ENCODE results near the gene CDKL1.
"Not testable (repeated sequence)": the region's sequence is repeated elsewhere in the genome, so short reads cannot be mapped to it uniquely, and the experiment has no call there.

Gene CDKL1

DNA sequence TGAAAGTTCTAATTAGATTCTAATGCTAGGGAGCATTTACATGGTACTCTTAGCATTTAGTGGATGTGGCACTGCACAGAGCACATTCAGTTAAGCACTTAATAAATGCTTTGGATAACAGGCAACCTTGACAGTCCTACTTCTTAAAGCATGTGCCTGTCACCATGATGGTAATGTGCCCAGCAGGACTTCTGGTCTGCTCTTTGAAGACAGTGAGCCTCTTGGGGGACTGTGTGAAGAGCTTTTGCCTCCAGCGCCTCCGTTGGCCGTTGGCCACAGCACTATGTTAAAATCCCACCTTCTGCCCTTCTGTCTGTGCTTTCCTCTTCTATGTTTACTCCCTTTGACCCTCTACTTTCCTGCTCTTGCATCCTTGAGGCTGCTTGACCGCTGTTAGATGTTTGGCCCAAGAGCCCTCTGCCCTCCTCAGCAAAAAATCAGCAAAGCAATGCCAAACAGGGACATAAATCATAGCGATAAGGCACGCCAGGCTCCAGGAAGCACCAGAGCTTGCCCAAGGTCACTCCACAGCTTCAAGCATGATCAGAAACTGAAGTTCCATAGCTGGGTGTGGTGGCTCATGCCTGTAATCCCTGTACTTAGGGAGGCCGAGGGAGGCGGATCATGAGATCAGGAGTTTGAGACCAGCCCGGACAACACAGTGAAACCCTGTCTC lies 8.3 kb downstream of the CDKL1 start:
- DNase-seq (ENCODE audit: low read depth in 2 of 2, low spot score in 1 of 2) = no peak

DNA sequence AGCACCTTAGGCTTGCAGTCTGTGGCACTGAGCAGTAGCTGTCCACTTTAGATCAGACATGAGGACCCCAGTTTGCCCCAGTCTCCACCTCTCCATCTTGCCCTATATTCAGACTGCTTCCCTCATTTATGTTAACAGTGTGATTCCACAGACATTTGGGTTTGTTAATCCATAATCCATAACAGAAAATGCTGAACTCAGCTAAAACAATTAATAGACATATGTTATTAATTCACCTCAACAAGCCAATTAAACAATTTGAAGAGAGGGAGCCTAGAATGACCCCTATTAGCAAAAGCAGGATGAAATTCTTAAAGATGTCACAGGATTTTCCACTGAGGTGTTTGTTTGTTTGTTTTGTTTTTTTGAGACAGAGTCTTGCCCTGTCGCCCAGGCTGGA lies 9.1 kb downstream of the CDKL1 start:
- no peak for DNase-seq (ENCODE audit: low read depth in 2 of 2, low spot score in 1 of 2)

DNA sequence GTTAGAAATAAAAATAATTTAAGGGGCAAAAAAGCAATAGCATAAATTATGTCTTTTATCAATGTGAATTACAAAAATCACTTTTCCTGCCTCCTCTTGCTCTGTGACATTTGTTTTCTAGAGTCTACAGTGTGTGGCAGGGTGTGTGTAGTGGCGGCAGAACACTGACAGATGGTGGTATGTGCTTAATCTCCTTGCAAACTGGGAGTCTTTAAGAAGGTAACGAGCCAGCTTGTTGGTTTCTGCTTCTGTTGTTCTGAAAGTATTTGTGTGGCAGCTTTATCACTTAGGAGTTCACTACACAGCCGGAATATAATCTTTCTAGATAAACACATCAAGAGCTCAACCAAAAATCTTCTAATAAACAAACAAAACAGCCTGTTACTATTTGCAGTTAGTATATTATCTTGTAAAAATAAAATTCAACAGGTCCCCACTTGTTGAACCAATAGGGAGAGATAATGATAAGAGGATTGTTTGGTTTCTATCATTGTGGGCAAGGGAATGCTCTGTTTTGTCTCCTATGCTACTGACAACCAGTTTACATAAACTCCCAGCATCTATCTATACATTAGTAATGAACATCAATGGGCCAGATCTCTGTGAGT lies 13.0 kb downstream of the CDKL1 start:
- DNase-seq (ENCODE audit: low read depth in 2 of 2, low spot score in 1 of 2) = no peak

DNA sequence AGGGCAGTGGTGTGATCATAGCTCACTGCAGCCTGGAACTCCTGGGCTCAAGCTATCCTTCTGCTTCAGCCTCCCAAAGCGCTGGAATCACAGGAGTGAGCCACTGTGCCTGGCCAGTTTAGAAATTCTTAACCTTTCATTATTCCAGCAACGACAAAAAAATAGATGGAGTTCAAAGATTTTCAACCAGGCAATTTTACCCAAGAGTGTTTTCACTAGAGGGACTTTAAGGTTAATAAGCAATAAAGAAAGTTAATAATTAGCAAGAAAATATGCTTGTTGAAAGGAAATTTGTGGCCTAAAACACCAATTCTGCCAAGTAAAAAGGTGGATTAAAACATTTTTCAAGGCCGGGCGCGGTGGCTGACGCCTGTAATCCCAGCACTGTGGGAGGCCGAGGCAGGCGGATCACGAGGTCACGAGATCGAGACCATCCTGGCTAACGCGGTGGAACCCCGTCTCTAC lies 14.8 kb downstream of the CDKL1 start:
- no peak for DNase-seq (ENCODE audit: low read depth in 2 of 2, low spot score in 1 of 2)

DNA sequence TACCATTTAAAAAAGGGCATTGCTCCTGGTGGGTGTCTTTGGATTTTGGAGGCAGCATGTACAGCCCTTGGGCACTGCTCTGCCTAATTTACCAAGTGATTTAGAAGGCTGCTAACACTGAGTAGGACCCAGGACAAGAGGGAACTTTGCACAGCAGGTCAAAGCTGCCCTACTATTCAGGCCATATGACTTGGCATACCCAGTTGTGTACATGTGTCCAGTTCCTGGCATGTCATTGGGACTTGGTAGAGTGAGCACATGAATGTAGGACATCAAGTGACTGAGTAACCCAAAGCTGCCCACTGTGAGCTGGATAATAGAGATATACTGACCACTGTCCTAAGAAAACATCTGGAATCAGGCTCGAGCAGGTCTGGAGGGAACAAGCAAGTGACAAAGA lies 15.7 kb downstream of the CDKL1 start:
- no peak for DNase-seq (ENCODE audit: low read depth in 2 of 2, low spot score in 1 of 2)

DNA sequence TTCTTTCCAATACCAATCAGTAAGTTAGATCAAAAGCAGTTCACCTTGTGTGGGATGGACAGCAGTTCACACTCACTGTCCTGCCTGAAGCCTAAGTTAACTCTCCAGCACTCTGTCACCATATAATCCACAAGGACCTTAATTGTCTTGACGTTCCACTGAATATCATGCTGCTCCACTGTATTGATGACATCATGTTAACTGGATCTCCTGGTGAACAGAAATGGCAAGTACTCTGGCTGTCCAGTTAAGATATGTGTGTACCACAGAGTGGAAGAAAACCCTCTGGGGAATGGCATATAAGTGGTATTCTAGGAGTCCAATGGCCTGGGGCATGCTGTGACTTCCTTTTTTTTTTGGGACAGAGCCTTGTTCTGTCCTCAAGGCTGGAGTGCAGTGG lies 16.2 kb downstream of the CDKL1 start:
- DNase-seq (ENCODE audit: low read depth in 2 of 2, low spot score in 1 of 2) = no peak

DNA sequence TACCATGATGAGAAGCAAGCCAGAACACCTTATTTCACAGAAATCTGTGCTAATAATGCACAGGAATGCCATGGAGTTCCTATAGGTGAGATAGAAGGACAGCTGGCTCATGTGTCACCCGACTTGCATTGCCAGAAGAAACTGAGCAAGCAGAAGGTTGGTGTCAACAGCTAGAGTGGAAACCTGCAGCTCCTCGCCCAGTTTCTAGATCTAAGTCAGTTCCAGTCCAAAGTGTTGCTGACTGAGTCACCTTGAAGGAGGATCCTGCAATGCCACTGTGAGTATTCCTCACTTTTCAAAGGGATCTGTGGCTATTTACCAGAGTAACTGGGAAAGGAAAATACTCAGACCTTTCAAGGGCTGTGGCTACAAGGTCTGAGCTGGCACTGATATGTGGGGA lies 17.1 kb downstream of the CDKL1 start:
- DNase-seq (ENCODE audit: low read depth in 2 of 2, low spot score in 1 of 2) = no peak

DNA sequence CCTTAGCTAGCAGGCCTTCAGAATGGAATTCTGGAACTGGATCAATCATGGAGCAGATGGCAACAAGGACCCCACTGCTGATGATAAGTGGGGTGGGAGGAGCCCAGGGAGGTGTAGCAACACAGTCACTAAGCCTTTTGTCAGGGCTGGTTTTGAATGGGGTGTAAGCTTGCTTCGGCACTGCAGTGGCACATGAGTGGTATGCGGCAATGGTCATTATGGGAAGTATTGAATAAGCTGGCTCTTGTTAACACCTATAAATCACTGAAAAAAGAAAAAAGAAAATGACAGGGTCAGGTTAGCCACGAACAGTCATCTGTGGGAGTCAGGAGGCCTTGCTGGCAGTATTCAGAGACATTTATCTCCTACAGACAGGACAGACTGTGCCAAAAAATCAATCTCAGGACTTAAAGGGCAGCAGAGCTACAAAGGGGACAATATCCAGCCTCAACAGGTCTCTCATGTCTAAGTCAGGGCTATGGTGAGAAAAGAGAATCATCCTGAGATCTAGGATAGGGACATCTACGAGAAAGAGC lies 19.1 kb downstream of the CDKL1 start:
- no peak for DNase-seq (ENCODE audit: low read depth in 2 of 2, low spot score in 1 of 2)

DNA sequence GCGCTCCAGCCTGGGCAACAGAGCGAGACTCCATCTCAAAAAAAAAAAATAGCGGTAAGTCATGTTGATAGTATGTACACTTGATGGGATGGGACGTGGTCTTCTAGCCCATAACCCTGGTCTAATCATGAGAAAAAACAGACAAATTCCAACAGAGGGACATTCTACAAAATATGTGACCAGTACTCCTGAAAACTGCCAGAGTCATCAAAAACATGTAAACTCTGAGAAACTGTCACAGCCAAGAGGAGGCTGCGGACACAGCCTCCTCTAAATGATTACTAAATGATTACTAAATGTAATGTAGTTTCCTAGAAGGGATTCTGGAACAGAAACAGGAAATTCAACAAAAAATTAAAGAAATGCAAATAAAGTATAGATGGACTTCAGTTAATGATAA lies 20.9 kb downstream of the CDKL1 start:
- DNase-seq (ENCODE audit: low read depth in 2 of 2, low spot score in 1 of 2) = no peak

DNA sequence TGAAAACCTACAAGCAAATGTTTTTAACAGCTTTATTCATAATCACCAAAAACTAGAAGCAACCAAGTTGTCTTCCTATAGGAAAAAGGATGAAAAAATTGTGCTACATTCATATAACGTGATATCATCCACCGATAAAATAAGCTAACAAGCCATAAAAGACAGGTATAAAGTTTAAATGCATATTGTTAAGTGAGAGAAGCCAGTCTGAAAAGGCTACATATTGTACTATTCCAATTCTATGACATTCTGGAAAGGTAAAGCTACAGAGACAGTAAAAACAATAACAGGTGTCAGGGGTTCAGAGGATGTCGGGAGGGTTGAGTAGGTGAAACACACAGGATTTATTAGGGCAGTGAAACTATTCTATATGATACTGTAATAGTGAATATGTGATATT lies 22.7 kb downstream of the CDKL1 start:
- DNase-seq (ENCODE audit: low read depth in 2 of 2, low spot score in 1 of 2) = no peak

DNA sequence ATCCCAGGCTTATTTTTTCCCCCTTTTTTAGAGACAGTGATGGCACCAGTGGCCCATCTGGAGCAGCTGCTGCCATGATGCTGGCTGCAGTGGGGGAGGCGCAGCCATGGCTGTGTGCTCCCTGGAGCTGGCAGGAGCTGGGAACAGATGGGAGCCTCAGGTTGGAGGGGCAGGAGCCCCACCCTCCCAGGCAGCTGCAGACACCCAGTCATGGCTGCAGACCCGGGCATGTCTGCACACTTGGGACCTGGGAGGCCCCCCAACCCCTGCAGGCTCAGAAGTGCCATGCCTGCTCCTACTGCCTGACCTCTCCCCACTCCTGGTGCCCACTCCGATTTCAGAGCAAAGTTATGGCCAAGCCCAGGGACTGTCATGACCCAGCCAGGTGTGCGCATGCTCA lies 25.1 kb downstream of the CDKL1 start:
- DNase-seq (ENCODE audit: low read depth in 2 of 2, low spot score in 1 of 2) = no peak

DNA sequence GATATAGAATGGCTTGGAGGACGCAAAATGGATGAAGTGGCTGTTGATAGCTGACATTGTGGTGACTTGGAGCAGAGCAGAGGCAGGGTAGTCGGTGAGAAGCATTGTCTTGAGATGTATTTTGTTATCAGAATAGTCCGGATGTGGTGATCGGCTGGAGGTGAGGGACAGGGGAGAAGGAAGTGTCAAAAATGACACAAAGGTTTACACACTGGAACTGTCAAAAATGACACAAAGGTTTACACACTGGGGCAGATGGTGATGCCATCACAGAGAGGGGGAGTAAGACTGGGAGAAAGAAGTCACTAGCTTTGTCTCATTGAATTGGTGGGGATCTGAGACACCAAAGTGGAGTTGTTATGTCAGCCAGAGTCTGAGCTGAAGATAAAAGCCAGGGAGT lies 30.1 kb downstream of the CDKL1 start:
- DNase-seq (ENCODE audit: low read depth in 2 of 2, low spot score in 1 of 2) = no peak

DNA sequence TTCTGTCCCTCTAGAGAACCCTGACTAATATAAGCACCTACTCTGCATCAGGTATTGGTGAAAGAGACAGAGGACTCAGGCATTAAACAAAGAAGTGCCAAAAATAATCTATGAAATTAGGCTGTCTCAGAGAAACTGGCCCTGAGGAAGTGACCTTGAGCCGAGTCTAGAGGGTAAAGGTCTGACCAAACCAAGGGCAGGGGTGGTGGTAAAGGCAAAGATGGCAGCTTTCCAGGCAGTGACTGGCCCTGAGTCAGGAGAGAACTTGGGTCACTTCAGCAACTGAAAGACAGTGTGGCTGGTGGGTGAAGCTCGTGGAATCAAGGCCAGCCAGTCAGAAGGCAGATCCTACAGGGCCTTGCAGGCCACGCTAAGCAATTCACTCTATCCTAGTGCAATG lies 30.6 kb downstream of the CDKL1 start:
- no peak for DNase-seq (ENCODE audit: low read depth in 2 of 2, low spot score in 1 of 2)

DNA sequence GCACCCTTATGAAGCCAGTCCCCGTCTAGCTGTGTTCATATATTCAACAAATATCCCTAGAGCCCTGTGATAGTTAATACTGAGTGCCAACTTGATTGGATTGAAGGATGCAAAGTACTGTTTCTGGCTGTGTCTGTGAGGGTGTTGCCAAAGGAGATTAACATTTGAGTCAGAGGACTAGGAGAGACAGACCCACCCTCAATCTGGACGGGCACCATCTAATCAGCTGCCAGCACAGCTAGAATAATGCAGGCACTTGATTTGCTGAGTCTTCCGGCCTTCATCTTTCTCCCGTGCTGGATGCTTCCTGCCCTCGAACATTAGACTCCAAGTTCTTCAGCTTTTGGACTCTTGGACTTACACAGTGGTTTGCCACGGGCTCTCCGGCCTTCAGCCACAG lies 31.1 kb downstream of the CDKL1 start:
- not testable (repeated sequence) for DNase-seq (ENCODE audit: low read depth in 2 of 2, low spot score in 1 of 2)

DNA sequence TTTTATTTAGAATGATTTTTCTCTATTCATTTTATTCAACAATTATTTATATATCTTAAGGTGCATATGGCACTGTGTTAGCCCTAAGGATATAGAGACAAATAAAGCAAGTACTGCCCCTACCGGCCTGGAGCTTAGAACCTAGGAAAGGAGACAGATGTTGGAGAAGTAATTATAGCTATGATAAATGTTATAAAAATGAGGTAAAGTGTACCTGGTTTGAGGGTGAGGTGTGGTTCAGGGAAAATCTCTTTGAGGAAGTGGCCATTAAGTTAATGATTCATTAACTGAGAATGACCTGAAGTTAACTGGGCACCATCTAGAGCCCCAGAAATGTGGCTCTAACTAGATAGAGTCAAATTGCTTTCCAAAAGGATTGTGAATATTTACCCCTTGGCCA lies 31.9 kb downstream of the CDKL1 start:
- DNase-seq (ENCODE audit: low read depth in 2 of 2, low spot score in 1 of 2) = no peak

DNA sequence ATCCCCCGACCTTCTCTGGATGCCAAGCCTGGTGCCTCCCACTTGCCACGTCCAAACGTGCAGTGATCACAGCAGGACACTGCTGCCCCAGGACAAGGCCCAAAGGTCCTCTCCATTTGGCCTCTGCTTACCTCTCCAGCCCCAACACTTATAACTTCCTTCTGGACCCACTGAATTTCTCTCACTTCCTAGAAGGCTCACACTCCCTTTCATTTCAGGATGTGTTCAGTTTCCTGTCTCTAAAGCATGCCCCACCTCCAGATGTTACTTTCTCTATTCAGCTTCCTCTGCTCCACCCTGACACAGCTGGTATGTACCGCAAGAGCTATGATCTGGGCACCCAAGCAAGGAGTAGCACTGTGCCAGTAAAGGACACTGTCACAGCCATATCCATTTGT lies 33.0 kb downstream of the CDKL1 start:
- DNase-seq (ENCODE audit: low read depth in 2 of 2, low spot score in 1 of 2) = no peak

DNA sequence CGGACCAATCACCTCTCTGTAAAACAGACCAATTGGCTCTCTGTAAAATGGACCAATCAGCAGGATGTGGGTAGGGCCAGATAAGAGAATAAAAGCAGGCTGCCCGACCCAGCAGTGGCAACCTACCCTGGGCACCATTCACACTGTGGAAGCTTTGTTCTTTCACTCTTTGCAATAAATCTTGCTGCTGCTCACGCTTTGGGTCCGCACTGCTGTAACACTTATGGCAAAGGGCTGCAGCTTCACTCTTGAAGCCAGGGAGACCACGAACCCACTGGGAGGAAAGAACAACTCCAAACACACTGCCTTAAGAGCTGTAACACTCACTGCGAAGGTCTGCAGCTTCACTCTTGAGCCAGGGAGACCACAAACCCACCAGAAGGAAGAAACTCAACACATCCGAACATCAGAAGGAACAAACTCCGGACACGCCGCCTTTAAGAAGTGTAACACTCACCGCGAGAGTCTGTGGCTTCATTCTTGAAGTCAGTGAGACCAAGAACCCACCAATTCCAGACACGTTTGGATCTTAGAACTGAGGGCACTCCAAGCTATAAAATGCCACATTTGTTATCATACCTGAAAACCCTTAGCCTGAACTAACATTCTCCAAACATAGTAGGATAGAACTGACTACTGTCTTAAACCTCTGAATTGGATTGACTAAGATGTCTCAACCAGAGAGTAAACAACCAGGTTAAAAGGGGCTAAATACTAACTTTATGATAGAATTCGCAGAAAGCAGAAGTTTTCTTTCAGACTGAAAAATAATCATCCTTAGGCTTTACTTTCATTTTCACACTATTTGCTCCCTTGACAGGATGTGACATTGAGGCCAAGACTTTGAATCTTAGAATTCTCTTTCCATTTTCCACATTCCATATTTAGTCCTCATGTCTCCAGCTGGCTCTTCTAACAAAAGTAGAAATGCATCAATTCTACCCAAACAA lies 33.6 kb downstream of the CDKL1 start:
- DNase-seq (ENCODE audit: low read depth in 2 of 2, low spot score in 1 of 2) = no peak

DNA sequence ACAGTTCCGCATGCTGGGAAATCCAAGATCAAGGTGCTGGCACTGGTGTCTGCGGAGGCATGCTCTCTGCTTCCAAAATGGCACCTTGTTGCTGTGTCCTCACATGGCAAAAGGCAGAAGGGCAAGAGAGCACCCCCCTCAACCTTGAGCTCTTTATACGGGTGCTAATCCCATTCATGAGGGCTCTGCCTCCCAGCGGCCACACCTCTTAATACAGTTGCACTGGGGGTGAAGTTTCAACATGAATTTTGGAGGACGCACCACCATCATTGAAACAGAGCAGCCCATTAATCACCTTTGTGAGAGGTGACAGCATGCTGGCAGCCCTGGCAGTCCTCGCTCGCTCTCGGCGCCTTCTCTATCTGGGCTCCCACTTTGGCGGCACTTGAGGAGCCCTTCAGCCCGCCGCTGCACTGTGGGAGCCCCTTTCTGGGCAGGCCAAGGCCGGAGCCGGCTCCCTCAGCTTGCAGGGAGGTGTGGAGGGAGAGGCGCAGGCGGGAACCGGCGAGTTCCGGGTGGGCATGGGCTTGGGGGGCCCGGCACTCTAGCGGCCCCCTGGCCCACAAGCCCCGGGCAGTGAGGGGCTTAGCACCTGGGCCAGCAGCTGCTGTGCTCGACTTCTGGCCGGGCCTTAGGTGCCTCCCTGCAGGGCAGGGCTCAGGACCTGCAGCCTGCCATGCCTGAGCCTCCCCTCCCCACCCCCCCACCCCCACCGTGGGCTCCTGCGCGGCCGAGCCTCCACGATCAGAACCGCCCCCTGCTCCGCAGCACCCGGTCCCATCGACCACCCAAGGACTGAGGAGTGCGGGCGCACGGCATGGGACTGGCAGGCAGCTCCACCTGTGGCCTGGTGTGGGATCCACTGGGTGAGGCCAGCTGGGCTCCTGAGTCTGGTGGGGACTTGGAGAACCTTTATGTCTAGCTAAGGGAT lies 34.9 kb downstream of the CDKL1 start:
- not testable (repeated sequence) for DNase-seq (ENCODE audit: low read depth in 2 of 2, low spot score in 1 of 2)

DNA sequence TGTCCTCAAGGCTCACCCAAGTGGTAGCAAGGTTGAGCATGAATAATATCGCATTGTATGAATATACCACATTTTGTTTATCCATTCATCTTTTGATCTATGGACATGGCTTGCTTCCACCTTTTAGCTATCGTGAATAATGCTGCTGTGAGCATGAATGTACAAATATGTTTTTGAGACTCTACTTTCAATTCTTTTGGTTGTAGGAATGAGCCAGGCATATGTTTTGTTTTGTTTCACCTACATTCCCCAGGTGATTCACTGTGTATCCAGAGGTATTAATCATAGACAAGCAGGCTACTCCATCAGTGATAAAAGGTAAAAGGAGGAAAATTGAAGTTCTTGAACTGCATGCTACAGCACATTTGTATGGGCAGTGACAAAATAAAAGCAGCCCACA lies 35.8 kb downstream of the CDKL1 start:
- DNase-seq (ENCODE audit: low read depth in 2 of 2, low spot score in 1 of 2) = no peak

DNA sequence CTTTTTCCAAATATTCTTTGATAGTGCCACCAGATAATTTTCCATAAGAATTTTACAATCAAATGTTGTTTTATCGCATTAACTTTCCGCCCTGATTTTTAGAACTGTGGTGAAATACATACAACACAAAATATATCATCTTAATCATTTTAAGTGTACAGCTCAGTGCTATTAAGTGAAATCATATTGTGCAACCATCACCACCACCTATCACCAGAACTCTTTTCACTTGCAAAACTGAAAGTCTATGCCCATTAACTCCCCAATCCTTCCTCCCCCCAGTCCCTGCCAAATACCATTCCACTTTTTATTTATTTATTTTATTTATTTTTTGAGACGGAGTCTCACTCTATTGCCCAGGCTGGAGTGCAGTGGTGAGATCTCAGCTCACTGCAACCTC lies 36.6 kb downstream of the CDKL1 start:
- no peak for DNase-seq (ENCODE audit: low read depth in 2 of 2, low spot score in 1 of 2)

DNA sequence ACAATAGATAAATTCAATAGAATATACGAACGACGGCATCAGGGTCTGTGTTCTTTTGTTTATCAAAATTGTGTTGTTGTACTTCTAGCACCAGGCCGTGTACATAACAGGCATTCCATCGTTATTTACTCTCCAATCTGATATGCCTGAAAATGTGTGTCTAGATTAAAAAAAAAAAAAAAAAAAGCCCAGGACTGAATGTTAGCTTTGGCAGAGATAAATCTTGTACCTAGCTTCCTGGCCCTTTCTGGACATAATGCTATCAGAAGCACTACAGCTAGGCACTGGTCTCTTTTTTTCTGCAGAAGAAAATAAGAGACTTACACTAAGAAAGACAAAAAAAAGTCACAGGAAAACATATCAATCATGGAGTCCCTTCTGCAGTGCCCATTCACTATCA lies 37.0 kb downstream of the CDKL1 start:
- no peak for DNase-seq (ENCODE audit: low read depth in 2 of 2, low spot score in 1 of 2)
